Measurements from ENCODE around the gene SAMD14. TPM values are rescaled to one million over a fixed set of nuclear protein-coding genes. Genes with fewer than 3 reads are reported as not detected.

The SAMD14 gene
- total and polyA plus RNA-seq, 2 donors (not counting 1 experiment from before 2014, with no cell fraction given): 2.1 to 3.8 TPM

DNA sequence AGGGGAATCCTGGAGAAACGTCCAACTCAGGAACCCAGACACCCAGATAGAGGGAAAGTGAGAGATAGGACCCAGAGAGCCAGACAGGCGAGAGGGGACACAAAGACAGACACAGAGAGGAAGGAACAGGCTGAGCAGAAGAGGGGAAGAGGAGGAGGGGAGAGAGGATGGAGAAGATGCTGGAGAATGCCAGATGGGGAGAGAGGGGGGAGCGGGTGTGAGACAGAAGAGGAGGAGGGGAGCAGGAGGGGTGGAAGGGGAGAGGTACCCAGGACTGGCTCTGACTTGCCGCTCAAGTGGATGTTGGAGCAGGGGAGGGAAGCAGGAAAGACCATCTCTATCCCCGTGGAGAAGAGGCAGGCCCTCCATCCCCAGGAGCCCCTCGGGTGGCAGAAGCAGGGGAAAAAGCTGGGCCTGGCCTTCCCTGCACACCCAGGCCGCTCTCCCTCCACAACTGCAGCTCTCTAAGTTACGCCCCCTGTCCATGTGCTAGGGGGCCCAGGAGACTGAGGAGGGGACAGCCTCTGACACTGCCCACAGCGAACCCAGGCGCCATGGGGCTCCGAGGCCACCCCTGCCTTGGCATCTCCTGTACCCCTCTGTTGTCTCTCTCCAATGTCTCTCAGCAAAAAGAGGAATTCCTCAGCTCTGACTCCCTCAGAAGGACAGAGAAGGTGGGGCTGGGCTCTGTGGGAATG is 15.7 kb upstream of the SAMD14 start:
- Histone ChIP-seq H3K4me2 (ENCODE audit: extremely low read depth, insufficient read depth, low read length) (peak overlapping the region; percentile 98), H3K4me1 (ENCODE audit: control insufficient read depth, extremely low read depth, insufficient read depth, low read length) (peaks cover 22% of the 10 kb centered on the region), H3K9ac (ENCODE audit: insufficient read depth, low read length) (peak overlapping the region; percentile 13), H2AFZ (ENCODE audit: low read length) (no peak overlapping the region), H3K4me3 (replicated peaks in 1 of 4; ENCODE audit: control extremely low read depth in 1 of 4, insufficient read depth in 1 of 4, low read depth in 3 of 4, low read length in 4 of 4) (peak overlapping the region in 1 of 4 experiments; percentile 84), H4K20me1 (ENCODE audit: control insufficient read depth, extremely low read depth, insufficient read depth, low read length) (no peaks in the 10 kb centered on the region), H3K79me2 (ENCODE audit: control insufficient read depth, insufficient read depth, low read length) (peaks cover 84% of the 10 kb centered on the region), H3K27me3 (ENCODE audit: control insufficient read depth, insufficient read depth, low read length) (no peaks in the 10 kb centered on the region), H3K36me3 (ENCODE audit: control insufficient read depth, insufficient read depth, low read length) (peaks cover 27% of the 10 kb centered on the region), H3K27ac (ENCODE audit: insufficient read depth, low read length) (peak overlapping the region; percentile 28), H3K9me3 (ENCODE audit: control insufficient read depth, insufficient read depth, low read depth, low read length) (no peaks in the 10 kb centered on the region)
- TF ChIP-seq EZH2 (IDR thresholded peaks at IDR 0.05; ENCODE audit: low read length, missing control alignments): no peak
- TF ChIP-seq, protein P1, sequence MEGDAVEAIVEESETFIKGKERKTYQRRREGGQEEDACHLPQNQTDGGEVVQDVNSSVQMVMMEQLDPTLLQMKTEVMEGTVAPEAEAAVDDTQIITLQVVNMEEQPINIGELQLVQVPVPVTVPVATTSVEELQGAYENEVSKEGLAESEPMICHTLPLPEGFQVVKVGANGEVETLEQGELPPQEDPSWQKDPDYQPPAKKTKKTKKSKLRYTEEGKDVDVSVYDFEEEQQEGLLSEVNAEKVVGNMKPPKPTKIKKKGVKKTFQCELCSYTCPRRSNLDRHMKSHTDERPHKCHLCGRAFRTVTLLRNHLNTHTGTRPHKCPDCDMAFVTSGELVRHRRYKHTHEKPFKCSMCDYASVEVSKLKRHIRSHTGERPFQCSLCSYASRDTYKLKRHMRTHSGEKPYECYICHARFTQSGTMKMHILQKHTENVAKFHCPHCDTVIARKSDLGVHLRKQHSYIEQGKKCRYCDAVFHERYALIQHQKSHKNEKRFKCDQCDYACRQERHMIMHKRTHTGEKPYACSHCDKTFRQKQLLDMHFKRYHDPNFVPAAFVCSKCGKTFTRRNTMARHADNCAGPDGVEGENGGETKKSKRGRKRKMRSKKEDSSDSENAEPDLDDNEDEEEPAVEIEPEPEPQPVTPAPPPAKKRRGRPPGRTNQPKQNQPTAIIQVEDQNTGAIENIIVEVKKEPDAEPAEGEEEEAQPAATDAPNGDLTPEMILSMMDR (conservative IDR thresholded peaks at IDR 0.05 in 1 of 2, IDR thresholded peaks at IDR 0.05 in 1 of 2; ENCODE audit: low read depth in 1 of 2, low read length in 2 of 2): no peak
- DNase-seq (ENCODE audit: low read depth in 2 of 2): no peak

DNA sequence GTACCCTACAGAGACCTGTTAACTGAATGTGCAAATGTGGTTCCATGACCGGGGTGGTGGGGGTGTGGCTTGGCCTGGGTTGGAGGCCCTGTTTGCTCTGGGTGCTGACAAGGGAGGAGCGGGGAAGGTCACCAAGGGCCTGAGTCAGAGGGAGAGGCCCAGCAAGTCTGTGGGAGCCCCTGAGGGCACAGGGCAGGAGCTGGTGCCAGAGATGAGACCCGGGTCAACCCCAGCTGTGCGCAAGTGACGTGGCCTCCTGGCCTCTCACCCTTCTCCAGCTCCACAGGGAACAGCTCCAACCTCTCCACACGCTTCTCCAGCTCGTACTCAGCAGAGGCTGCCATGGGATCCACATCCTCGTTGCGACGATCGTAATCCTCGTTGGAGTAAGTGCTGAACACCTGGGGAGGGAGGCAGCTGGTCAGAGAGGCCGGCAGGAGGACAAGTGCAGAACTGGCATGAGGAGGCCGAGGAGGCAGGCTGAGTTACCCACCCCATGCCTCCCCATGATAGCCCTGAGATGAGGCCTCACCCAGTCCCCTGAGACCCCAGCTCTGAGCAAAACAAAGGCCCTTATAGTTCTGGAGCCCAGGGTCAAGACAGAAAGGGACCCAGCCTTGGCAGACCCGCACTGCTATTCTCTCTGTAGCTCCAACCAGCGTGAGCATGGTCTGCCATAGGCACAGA is 15.0 kb upstream of the SAMD14 start:
- TF ChIP-seq, protein P1 (conservative IDR thresholded peaks at IDR 0.05 in 1 of 2, IDR thresholded peaks at IDR 0.05 in 1 of 2; ENCODE audit: low read depth in 1 of 2, low read length in 2 of 2): no peak
- no peak for TF ChIP-seq EZH2 (IDR thresholded peaks at IDR 0.05; ENCODE audit: low read length, missing control alignments)
- Histone ChIP-seq H3K4me1 (ENCODE audit: control insufficient read depth, extremely low read depth, insufficient read depth, low read length) (peaks cover 22% of the 10 kb centered on the region), H3K27me3 (ENCODE audit: control insufficient read depth, insufficient read depth, low read length) (no peaks in the 10 kb centered on the region), H3K9me3 (ENCODE audit: control insufficient read depth, insufficient read depth, low read depth, low read length) (no peaks in the 10 kb centered on the region), H4K20me1 (ENCODE audit: control insufficient read depth, extremely low read depth, insufficient read depth, low read length) (no peaks in the 10 kb centered on the region), H3K4me3 (replicated peaks in 1 of 4; ENCODE audit: control extremely low read depth in 1 of 4, insufficient read depth in 1 of 4, low read depth in 3 of 4, low read length in 4 of 4) (no peak overlapping the region), H3K27ac (ENCODE audit: insufficient read depth, low read length) (peak overlapping the region; percentile 28), H3K9ac (ENCODE audit: insufficient read depth, low read length) (no peak overlapping the region), H3K4me2 (ENCODE audit: extremely low read depth, insufficient read depth, low read length) (peak overlapping the region; percentile 68), H3K36me3 (ENCODE audit: control insufficient read depth, insufficient read depth, low read length) (peaks cover 34% of the 10 kb centered on the region), H2AFZ (ENCODE audit: low read length) (no peak overlapping the region), H3K79me2 (ENCODE audit: control insufficient read depth, insufficient read depth, low read length) (peaks cover 77% of the 10 kb centered on the region)
- DNase-seq (ENCODE audit: low read depth in 2 of 2): no peak

DNA sequence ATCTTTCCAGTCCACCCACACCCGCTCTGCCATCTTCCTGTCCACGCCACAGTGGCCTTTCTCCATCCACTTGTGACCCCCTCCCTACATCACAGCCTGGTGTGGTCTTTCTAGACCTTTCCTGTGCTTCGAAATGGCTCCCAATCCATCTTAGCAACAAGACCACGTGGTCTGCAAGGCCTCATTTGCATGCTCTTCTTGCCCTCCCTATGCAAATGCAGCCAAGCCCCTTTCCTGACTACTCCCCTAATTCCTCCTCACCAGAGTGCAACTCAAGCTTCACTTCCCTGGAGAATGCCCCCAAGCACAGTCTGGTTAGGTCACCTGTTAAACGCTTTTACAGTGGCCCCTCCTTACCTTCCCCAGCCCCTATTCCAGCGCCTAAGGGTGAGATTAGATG is 14.4 kb upstream of the SAMD14 start:
- H3K36me3 ChIP-seq (ENCODE audit: control insufficient read depth, insufficient read depth, low read length): peaks cover 39% of the 10 kb centered on the region
- H3K4me3 ChIP-seq (replicated peaks in 1 of 4; ENCODE audit: control extremely low read depth in 1 of 4, insufficient read depth in 1 of 4, low read depth in 3 of 4, low read length in 4 of 4): no peak overlapping the region
- no peak overlapping the region for H3K4me2 ChIP-seq (ENCODE audit: extremely low read depth, insufficient read depth, low read length)
- H4K20me1 ChIP-seq (ENCODE audit: control insufficient read depth, extremely low read depth, insufficient read depth, low read length): no peaks in the 10 kb centered on the region
- peaks cover 70% of the 10 kb centered on the region for H3K79me2 ChIP-seq (ENCODE audit: control insufficient read depth, insufficient read depth, low read length)
- TF ChIP-seq EZH2 (IDR thresholded peaks at IDR 0.05; ENCODE audit: low read length, missing control alignments): no peak
- TF ChIP-seq, protein P1 (conservative IDR thresholded peaks at IDR 0.05 in 1 of 2, IDR thresholded peaks at IDR 0.05 in 1 of 2; ENCODE audit: low read depth in 1 of 2, low read length in 2 of 2): no peak
- no peak overlapping the region for H3K9ac ChIP-seq (ENCODE audit: insufficient read depth, low read length)
- peaks cover 22% of the 10 kb centered on the region for H3K4me1 ChIP-seq (ENCODE audit: control insufficient read depth, extremely low read depth, insufficient read depth, low read length)
- H3K9me3 ChIP-seq (ENCODE audit: control insufficient read depth, insufficient read depth, low read depth, low read length): no peaks in the 10 kb centered on the region
- no peak for DNase-seq (ENCODE audit: low read depth in 2 of 2)
- H2AFZ ChIP-seq (ENCODE audit: low read length): no peak overlapping the region
- H3K27me3 ChIP-seq (ENCODE audit: control insufficient read depth, insufficient read depth, low read length): no peaks in the 10 kb centered on the region
- no peak overlapping the region for H3K27ac ChIP-seq (ENCODE audit: insufficient read depth, low read length)
